ENCODE data around the gene LZTR1.

The LZTR1 gene

DNA sequence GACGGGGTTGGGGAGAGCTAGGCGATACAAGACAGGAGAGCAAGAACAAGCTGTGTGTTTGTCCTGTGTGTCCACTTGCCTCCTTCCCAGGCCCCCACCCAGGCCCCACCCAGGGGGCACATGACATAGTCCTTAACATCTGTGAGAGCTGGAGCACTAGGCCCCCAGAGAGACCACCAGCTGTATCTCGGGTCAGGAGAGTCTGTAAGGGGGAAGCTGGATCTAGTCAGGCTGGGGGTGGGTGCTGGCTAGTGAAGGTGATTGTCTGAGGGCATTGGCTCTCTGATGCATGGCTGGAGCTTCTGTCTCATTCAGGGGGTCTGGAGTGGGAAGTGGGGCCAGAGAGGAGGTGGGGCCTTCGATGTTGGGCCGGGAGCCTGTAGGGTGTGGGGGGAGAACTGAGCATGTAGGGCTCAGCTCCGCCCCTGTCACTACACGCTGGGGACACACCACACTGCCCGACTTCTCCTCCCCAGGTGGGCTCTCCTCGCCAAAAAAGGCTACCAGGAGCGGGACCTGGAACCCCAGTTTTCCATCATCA, 33.4 kb downstream of the LZTR1 start:
- TF ChIP-seq FOXP2 (optimal IDR thresholded peaks at IDR 0.05; ENCODE audit: control extremely low read depth, extremely low read length, insufficient read depth): no peak
- TF ChIP-seq EZH2 (IDR thresholded peaks at IDR 0.05): no peak
- TF ChIP-seq POLR2AphosphoS5 (IDR thresholded peaks at IDR 0.05; ENCODE audit: borderline replicate concordance, low read depth, low read length): no peak
- Histone ChIP-seq H3K9ac (ENCODE audit: insufficient read length) (no peak overlapping the region), H3K36me3 (ENCODE audit: insufficient read depth, low read length) (no peaks in the 10 kb centered on the region), H3K27ac (no peak overlapping the region), H3K9me3 (ENCODE audit: low read depth, low read length) (no peaks in the 10 kb centered on the region), H3K4me3 (no peak overlapping the region)
- no peak for DNase-seq (ENCODE audit: low read depth, low spot score)

DNA sequence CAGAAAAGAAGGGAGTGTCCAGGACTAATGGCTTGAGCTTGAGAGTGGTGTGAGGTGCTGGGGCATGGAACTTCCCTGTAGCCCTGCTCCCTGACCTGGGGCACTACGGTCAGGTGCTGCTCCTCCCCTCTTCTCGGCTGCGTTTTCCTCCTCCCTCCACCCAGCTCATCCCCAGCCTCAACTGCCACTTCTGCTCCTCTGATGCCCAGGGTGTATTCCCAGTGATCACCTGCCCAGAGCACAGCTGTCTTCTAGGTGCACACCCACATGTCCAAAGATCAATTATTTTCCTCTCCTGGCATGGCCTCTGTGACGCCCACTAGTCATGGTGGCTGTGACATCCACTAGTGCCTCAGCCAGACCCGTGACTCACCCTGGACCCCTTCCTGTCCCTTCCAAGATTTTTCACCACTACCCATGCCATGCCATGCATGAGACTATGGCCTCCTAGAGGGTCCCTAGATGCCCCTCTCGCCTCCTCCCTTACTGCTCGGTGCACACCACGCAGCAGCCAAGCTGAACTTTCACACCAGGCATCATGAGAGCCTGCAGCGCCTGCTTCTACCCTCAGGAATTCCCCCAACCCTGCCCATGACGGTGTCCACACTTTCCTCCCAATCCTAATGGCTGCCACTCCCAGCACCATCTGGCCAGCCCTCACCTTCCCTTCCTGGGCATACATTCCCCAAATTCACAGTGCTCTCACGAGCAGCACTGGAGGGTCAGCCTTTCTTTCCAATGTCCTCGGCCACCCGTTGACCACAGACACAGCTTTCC, 34.7 kb downstream of the LZTR1 start:
- no peak for DNase-seq (ENCODE audit: low read depth, low spot score)
- no peak for TF ChIP-seq EZH2 (IDR thresholded peaks at IDR 0.05)
- no peak for TF ChIP-seq FOXP2 (optimal IDR thresholded peaks at IDR 0.05; ENCODE audit: control extremely low read depth, extremely low read length, insufficient read depth)
- TF ChIP-seq POLR2AphosphoS5 (IDR thresholded peaks at IDR 0.05; ENCODE audit: borderline replicate concordance, low read depth, low read length): no peak
- Histone ChIP-seq H3K9ac (ENCODE audit: insufficient read length) (no peak overlapping the region), H3K4me3 (no peak overlapping the region), H3K27ac (no peak overlapping the region), H3K9me3 (ENCODE audit: low read depth, low read length) (no peaks in the 10 kb centered on the region), H3K36me3 (ENCODE audit: insufficient read depth, low read length) (no peaks in the 10 kb centered on the region)

- TF ChIP-seq POLR2AphosphoS5 (IDR thresholded peaks at IDR 0.05; ENCODE audit: borderline replicate concordance, low read depth, low read length) (no peak), EZH2 (IDR thresholded peaks at IDR 0.05) (no peak), FOXP2 (optimal IDR thresholded peaks at IDR 0.05; ENCODE audit: control extremely low read depth, extremely low read length, insufficient read depth) (no peak)
- no peaks in the 10 kb centered on the region for H3K36me3 ChIP-seq (ENCODE audit: insufficient read depth, low read length)
- no peak overlapping the region for H3K4me3 ChIP-seq
- no peak for DNase-seq (ENCODE audit: low read depth, low spot score)
- H3K27ac ChIP-seq: no peak overlapping the region
- H3K9ac ChIP-seq (ENCODE audit: insufficient read length): no peak overlapping the region
- H3K9me3 ChIP-seq (ENCODE audit: low read depth, low read length): no peaks in the 10 kb centered on the region
These were observed 36.2 kb downstream of the LZTR1 start for GRCh38 chr22:21018314-21018713.

DNA sequence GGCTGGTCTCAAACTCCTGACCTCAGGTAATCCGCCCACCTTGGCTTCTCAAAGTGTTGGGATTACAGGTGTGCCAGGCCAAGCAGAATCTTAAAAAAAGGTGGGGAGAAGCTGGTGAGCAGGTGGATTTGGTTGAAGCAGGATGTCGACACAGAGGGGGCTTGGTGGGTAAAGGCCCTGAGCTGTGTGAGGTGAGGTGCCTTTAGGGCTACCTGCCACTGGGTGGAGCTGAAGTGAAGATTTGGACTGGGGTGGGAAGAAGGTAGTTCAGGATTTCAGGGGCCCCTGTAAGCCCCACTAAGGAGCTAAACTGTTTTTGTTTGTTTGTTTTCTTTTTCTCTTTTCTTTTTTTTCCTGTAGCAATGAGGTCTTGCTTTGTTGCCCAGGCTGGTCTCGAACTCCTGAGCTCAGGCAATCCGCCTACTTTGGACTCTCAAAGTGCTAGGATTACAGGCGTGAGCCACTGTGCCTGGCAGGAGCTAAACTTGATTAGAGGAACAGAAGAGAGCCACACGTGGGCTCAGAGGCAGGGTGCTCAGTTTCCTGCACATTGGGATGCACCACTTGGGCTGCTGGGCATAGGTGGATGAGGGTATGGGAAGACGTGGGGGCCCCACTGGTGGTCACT, 38.8 kb downstream of the LZTR1 start:
- H3K36me3 ChIP-seq (ENCODE audit: insufficient read depth, low read length): no peaks in the 10 kb centered on the region
- no peak for DNase-seq (ENCODE audit: low read depth, low spot score)
- no peak overlapping the region for H3K9ac ChIP-seq (ENCODE audit: insufficient read length)
- no peak for TF ChIP-seq POLR2AphosphoS5 (IDR thresholded peaks at IDR 0.05; ENCODE audit: borderline replicate concordance, low read depth, low read length)
- no peak for TF ChIP-seq EZH2 (IDR thresholded peaks at IDR 0.05)
- no peak for TF ChIP-seq FOXP2 (optimal IDR thresholded peaks at IDR 0.05; ENCODE audit: control extremely low read depth, extremely low read length, insufficient read depth)
- no peaks in the 10 kb centered on the region for H3K9me3 ChIP-seq (ENCODE audit: low read depth, low read length)
- H3K4me3 ChIP-seq: no peak overlapping the region
- H3K27ac ChIP-seq: no peak overlapping the region

DNA sequence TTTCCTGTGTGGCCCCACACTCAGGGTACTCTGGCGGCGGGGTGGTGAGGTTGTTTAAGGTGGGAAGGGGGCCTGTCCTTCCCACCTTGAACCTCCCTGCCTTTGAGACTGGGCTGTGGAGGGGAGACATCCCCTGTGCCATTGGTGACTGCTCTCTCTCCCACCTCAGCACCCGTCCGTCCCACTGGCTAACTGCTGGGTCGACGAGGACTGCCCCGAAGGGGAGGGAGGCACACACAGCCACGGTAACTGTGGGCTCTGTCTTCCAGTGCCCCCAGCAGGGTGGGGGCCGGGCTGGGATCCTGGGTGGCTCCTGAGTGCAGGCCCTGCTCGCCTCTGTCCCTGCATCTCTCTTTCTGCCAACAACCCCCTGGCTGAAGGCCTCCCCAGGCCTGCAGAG, 40.4 kb downstream of the LZTR1 start:
- Histone ChIP-seq H3K9ac (ENCODE audit: insufficient read length) (no peak overlapping the region), H3K36me3 (ENCODE audit: insufficient read depth, low read length) (no peaks in the 10 kb centered on the region), H3K27ac (no peak overlapping the region), H3K9me3 (ENCODE audit: low read depth, low read length) (no peaks in the 10 kb centered on the region), H3K4me3 (no peak overlapping the region)
- no peak for DNase-seq (ENCODE audit: low read depth, low spot score)
- TF ChIP-seq EZH2 (IDR thresholded peaks at IDR 0.05) (no peak), FOXP2 (optimal IDR thresholded peaks at IDR 0.05; ENCODE audit: control extremely low read depth, extremely low read length, insufficient read depth) (no peak), POLR2AphosphoS5 (IDR thresholded peaks at IDR 0.05; ENCODE audit: borderline replicate concordance, low read depth, low read length) (no peak)

GRCh38 chr22:21022955-21023614, 41.0 kb downstream of the LZTR1 start:
- DNase-seq (ENCODE audit: low read depth, low spot score): no peak
- H3K36me3 ChIP-seq (ENCODE audit: insufficient read depth, low read length): no peaks in the 10 kb centered on the region
- no peak overlapping the region for H3K4me3 ChIP-seq
- no peak for TF ChIP-seq EZH2 (IDR thresholded peaks at IDR 0.05)
- TF ChIP-seq POLR2AphosphoS5 (IDR thresholded peaks at IDR 0.05; ENCODE audit: borderline replicate concordance, low read depth, low read length): no peak
- TF ChIP-seq FOXP2 (optimal IDR thresholded peaks at IDR 0.05; ENCODE audit: control extremely low read depth, extremely low read length, insufficient read depth): no peak
- no peaks in the 10 kb centered on the region for H3K9me3 ChIP-seq (ENCODE audit: low read depth, low read length)
- H3K27ac ChIP-seq: no peak overlapping the region
- H3K9ac ChIP-seq (ENCODE audit: insufficient read length): no peak overlapping the region

DNA sequence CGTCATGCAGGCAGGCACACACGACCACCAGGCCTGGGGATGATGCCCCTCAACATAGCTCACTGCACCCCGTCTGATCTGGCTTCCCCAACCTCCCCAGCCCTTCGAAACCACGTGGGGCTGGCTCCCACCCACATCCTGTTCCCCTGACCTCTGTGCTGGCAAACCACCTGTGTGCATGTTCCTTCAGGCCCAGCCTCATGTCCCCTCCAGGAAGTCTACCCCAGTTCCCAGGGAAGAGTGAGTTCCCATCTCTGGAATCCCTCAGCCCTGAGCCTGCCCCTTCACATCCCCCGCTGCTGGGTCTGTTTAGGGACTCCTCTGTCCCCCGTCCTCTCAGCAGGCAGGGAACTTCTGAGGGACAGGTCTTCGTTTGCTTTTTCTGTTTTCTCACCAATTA, 43.2 kb downstream of the LZTR1 start:
- Histone ChIP-seq H3K4me3 (no peak overlapping the region), H3K36me3 (ENCODE audit: insufficient read depth, low read length) (no peaks in the 10 kb centered on the region), H3K27ac (no peak overlapping the region), H3K9me3 (ENCODE audit: low read depth, low read length) (no peaks in the 10 kb centered on the region), H3K9ac (ENCODE audit: insufficient read length) (no peak overlapping the region)
- TF ChIP-seq FOXP2 (optimal IDR thresholded peaks at IDR 0.05; ENCODE audit: control extremely low read depth, extremely low read length, insufficient read depth): no peak
- no peak for TF ChIP-seq POLR2AphosphoS5 (IDR thresholded peaks at IDR 0.05; ENCODE audit: borderline replicate concordance, low read depth, low read length)
- no peak for TF ChIP-seq EZH2 (IDR thresholded peaks at IDR 0.05)
- no peak for DNase-seq (ENCODE audit: low read depth, low spot score)
